ENCODE results near the gene CHAF1A. TPM values are rescaled to one million over a fixed set of nuclear protein-coding genes. Genes with fewer than 3 reads are reported as not detected.

The CHAF1A gene
- total and polyA plus RNA-seq, 4 donors: 1.0 to 20.8 (median 2.5) TPM

DNA sequence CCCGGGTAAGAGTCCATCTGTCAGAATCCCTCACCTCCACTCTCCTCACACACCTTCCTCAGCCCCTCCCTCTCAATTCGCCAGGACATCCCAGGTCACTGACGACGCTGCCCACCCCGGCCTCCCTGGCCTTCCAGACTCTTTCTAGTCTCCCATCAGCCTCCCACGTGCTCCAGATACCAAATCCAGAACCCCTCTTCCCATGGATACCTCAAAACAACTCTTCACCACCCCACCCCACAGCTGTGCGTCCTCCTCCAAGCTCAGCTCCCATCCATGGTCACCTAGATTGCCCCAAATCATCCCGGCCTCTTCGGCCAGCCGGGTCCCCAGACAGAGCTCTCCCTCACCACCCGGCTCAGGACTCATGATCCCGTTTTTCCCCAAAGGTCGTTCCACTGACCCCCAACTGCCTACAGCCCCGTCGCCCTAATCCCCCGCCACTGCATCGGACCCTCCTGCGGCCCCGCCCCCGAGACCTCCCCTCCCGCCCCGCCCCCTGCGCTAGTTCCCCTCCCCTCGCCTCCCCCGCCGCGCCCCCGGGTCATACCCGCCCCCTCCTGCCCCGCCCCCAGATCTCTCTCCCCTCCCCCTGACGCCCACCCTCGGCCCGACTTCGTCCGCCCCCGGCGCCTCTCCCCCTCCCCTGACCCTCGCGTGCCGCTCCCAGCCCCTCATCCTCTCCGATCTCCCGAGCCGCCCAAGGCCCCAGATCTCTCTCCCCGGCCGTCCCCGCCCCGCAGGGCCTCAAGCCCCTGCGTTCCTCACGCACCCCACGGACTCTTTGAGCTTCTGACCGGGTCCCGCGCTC, 54.6 kb downstream of the CHAF1A start:
- H3K4me3 ChIP-seq (ENCODE audit: low read depth in 1 of 3, low read length in 3 of 3): peak overlapping the region; percentile 59 to 90 (median 84)
- peaks cover 0 to 20% (median 13%) of the 10 kb centered on the region in 4 donors for H3K36me3 ChIP-seq (ENCODE audit: control insufficient read depth in 4 of 4, insufficient read depth in 3 of 4, low read depth in 1 of 4, low read length in 3 of 4)
- TF ChIP-seq NR2F2 (IDR thresholded peaks at IDR 0.05) (no peak), CTCF (IDR thresholded peaks at IDR 0.05; ENCODE audit: low read depth, low read length, missing input control) (no peak), ATF3 (IDR thresholded peaks at IDR 0.05) (no peak), GABPA (IDR thresholded peaks at IDR 0.05 in 1 of 2, conservative IDR thresholded peaks at IDR 0.05 in 1 of 2) (no peak), ZBTB33 (IDR thresholded peaks at IDR 0.05) (no peak), FOXA2 (IDR thresholded peaks at IDR 0.05) (no peak)
- 4% methylated on average over 44 of the region's 53 CpGs for WGBS
- peak overlapping the region; percentile 54 to 80 for H3K27ac ChIP-seq (ENCODE audit: low read depth in 1 of 2, low read length in 2 of 2)
- no peaks in the 10 kb centered on the region for H3K9me3 ChIP-seq (ENCODE audit: control insufficient read depth in 4 of 4, low read length in 3 of 4)
- DNase-seq (ENCODE audit: low spot score): peak; percentile 72
- H3K4me1 ChIP-seq (ENCODE audit: control insufficient read depth in 4 of 4, insufficient read depth in 4 of 4, low read length in 3 of 4): peaks cover 10 to 24% (median 17%) of the 10 kb centered on the region in 4 donors
- no peaks in the 10 kb centered on the region for H3K27me3 ChIP-seq (ENCODE audit: control insufficient read depth in 4 of 4, insufficient read depth in 4 of 4, low read length in 3 of 4)
- peak overlapping the region; percentile 56 to 71 for H3K9ac ChIP-seq (ENCODE audit: low read depth in 1 of 2, low read length in 2 of 2)

- peak within 1 kb of the TSS; percentile 54 to 80 for H3K27ac ChIP-seq (ENCODE audit: low read depth in 1 of 2, low read length in 2 of 2)
- TF ChIP-seq SP1 (IDR thresholded peaks at IDR 0.05): peak; percentile 49
- TF ChIP-seq NR2F2 (IDR thresholded peaks at IDR 0.05): no peak
- TF ChIP-seq HNF4G (IDR thresholded peaks at IDR 0.05): no peak
- TF ChIP-seq ZBTB33 (IDR thresholded peaks at IDR 0.05): no peak
- TF ChIP-seq HNF4A (conservative IDR thresholded peaks at IDR 0.05): no peak
- TF ChIP-seq ATF3 (IDR thresholded peaks at IDR 0.05): no peak
- TF ChIP-seq CTCF (IDR thresholded peaks at IDR 0.05; ENCODE audit: low read depth, low read length, missing input control): no peak
- no peak for TF ChIP-seq TAF1 (conservative IDR thresholded peaks at IDR 0.05)
- peak; percentile 78 to 90 for TF ChIP-seq GABPA (IDR thresholded peaks at IDR 0.05 in 1 of 2, conservative IDR thresholded peaks at IDR 0.05 in 1 of 2)
- TF ChIP-seq FOXA1 (IDR thresholded peaks at IDR 0.05): no peak
- TF ChIP-seq RAD21 (IDR thresholded peaks at IDR 0.05): peak in 1 of 2 donors; percentile 22
- TF ChIP-seq YY1 (IDR thresholded peaks at IDR 0.05): peak; percentile 28
- TF ChIP-seq REST (IDR thresholded peaks at IDR 0.05): no peak
- TF ChIP-seq JUND (IDR thresholded peaks at IDR 0.05): no peak
Observed at GRCh38 chr19:4457654-4458395, 55.4 kb downstream of the CHAF1A start, which contains the start of gene UBXN6. Gene UBXN6 (minus strand): TSS chr19:4457794. CDS start chr19:4457697, 97 bp downstream.

More at GRCh38 chr19:4457654-4458395, 55.4 kb downstream of the CHAF1A start, which contains the start of gene UBXN6:
- DNase-seq (ENCODE audit: low spot score): peak; percentile 98
- 12% methylated on average over 52 of the region's 52 CpGs for WGBS
- Histone ChIP-seq H3K36me3 (ENCODE audit: control insufficient read depth in 4 of 4, insufficient read depth in 3 of 4, low read depth in 1 of 4, low read length in 3 of 4) (peaks cover 0 to 12% (median 8%) of the 10 kb centered on the region in 4 donors), H3K4me3 (ENCODE audit: low read depth in 1 of 3, low read length in 3 of 3) (peak within 1 kb of the TSS; percentile 83 to 90 (median 84)), H3K9ac (ENCODE audit: low read depth in 1 of 2, low read length in 2 of 2) (peak within 1 kb of the TSS; percentile 56 to 71), H3K9me3 (ENCODE audit: control insufficient read depth in 4 of 4, low read length in 3 of 4) (no peaks in the 10 kb centered on the region), H3K27me3 (ENCODE audit: control insufficient read depth in 4 of 4, insufficient read depth in 4 of 4, low read length in 3 of 4) (no peaks in the 10 kb centered on the region), H3K4me1 (ENCODE audit: control insufficient read depth in 4 of 4, insufficient read depth in 4 of 4, low read length in 3 of 4) (peaks cover 10 to 24% (median 17%) of the 10 kb centered on the region in 4 donors)
